GM06990 (cell line): ENCODE data around the gene HCN1.

ENCODE experiments used
- DNase-seq: peaks from one replicate; pipeline ENCODE4 v3.0.0-alpha.2; 2011; ENCODE audit not compliant: insufficient read length; ENCODE audit errors: extremely low read depth
- H3K27me3 ChIP-seq: replicated peaks from 2 replicates; pipeline ENCODE4 v1.6.0; 2011; ENCODE audit warnings: low read length; ENCODE audit not compliant: control insufficient read depth, insufficient read depth
- H3K36me3 ChIP-seq: 2 replicates; pipeline ENCODE4 v1.5.1; 2011; ENCODE audit warnings: low read length; ENCODE audit not compliant: control insufficient read depth, insufficient read depth
- H3K4me3 ChIP-seq: replicated peaks from 2 replicates; pipeline ENCODE4 v1.5.1; 2011; ENCODE audit warnings: low read depth, mild to moderate bottlenecking, control low read depth, low read length
- TF ChIP-seq, protein P1 (sequence below): IDR thresholded peaks from 2 replicates; pipeline ENCODE4 v1.5.1; 2011; ENCODE audit warnings: low read length, control low read depth, mild to moderate bottlenecking, inconsistent platforms; ENCODE audit not compliant: insufficient read depth, poor library complexity, severe bottlenecking

The HCN1 gene

DNA sequence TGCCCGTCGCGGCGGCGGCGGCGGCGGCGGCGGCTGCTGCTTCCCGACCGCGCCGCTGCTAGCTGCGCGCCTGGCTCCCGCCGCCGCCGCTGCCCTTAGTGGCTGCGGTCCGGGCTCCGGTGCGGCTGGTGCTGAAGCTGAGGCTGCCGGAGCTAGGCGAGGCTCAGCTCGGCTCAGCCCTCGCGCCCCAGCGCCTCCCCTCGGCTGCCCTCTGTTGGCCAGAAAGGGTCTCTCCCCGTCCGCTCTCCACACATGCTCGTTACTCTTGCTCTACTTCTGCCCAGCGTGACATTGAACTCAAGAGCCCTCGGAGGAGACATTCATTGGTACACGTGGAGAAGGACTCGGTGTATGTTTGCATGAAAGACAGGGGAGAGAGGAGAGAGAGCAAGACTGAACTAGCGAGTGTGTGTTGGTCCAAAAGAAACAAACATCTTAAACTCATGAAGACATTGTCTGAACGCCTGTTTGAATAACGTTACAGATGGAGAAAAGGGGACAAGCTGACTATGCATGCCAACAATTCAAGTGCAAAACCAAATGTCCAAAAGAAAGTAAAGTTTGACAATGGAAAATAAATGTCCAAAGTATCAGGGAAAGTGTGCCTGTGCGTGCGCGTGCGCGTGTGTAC is at the start of gene HCN1:
HCN1 (minus strand) TSS at position 175 of the 631 bp plus-strand sequence.
- DNase-seq, result no peak
- H3K27me3 ChIP-seq, result no peaks in the 10 kb centered on the region
- H3K36me3 ChIP-seq, result no peaks in the 10 kb centered on the region
- TF ChIP-seq, protein P1, sequence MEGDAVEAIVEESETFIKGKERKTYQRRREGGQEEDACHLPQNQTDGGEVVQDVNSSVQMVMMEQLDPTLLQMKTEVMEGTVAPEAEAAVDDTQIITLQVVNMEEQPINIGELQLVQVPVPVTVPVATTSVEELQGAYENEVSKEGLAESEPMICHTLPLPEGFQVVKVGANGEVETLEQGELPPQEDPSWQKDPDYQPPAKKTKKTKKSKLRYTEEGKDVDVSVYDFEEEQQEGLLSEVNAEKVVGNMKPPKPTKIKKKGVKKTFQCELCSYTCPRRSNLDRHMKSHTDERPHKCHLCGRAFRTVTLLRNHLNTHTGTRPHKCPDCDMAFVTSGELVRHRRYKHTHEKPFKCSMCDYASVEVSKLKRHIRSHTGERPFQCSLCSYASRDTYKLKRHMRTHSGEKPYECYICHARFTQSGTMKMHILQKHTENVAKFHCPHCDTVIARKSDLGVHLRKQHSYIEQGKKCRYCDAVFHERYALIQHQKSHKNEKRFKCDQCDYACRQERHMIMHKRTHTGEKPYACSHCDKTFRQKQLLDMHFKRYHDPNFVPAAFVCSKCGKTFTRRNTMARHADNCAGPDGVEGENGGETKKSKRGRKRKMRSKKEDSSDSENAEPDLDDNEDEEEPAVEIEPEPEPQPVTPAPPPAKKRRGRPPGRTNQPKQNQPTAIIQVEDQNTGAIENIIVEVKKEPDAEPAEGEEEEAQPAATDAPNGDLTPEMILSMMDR, result no peak
- no peak within 1 kb of the TSS for H3K4me3 ChIP-seq

DNA sequence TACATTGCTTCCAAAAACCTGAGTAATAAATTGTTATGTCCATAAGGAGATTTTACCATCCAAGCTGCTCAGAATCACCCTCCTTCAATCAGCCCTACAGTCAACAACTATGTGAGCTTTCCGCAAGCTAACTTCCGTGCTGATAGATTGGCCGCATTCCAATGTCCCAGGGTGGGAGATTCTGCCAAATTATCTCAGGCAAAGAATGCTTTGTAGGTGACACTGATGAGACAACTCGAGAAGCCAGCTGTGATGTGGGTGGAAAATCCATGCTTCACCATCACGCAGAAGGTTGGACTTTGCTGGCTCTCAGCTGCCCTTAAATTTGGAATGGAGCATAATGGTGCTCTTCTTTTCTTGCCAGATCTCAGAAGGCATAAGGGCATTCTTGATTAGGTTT is 44.9 kb upstream of the HCN1 start:
- no peak for DNase-seq
- Histone ChIP-seq H3K4me3 (no peak overlapping the region), H3K27me3 (no peaks in the 10 kb centered on the region), H3K36me3 (no peaks in the 10 kb centered on the region)
- TF ChIP-seq, protein P1, result no peak

GRCh38 chr5:45737153-45737552 is 41.0 kb upstream of the HCN1 start:
- no peaks in the 10 kb centered on the region for H3K36me3 ChIP-seq
- no peak overlapping the region for H3K4me3 ChIP-seq
- no peaks in the 10 kb centered on the region for H3K27me3 ChIP-seq
- TF ChIP-seq, protein P1, result no peak
- no peak for DNase-seq

GRCh38 chr5:45725537-45725936 is 29.4 kb upstream of the HCN1 start:
- no peaks in the 10 kb centered on the region for H3K36me3 ChIP-seq
- H3K27me3 ChIP-seq, result no peaks in the 10 kb centered on the region
- no peak overlapping the region for H3K4me3 ChIP-seq
- no peak for DNase-seq
- TF ChIP-seq, protein P1, result no peak

GRCh38 chr5:45697201-45697600 is 1.0 kb upstream of the HCN1 start:
- H3K36me3 ChIP-seq, result no peaks in the 10 kb centered on the region
- DNase-seq, result no peak
- H3K4me3 ChIP-seq, result no peak overlapping the region
- TF ChIP-seq, protein P1, result no peak
- H3K27me3 ChIP-seq, result no peaks in the 10 kb centered on the region

GRCh38 chr5:45695804-45696156 is 400 bp downstream of the HCN1 start:
- TF ChIP-seq, protein P1, result no peak
- no peak for DNase-seq
- H3K4me3 ChIP-seq, result no peak overlapping the region
- no peaks in the 10 kb centered on the region for H3K27me3 ChIP-seq
- no peaks in the 10 kb centered on the region for H3K36me3 ChIP-seq
